ENCODE data around the gene MECP2.

The MECP2 gene

DNA sequence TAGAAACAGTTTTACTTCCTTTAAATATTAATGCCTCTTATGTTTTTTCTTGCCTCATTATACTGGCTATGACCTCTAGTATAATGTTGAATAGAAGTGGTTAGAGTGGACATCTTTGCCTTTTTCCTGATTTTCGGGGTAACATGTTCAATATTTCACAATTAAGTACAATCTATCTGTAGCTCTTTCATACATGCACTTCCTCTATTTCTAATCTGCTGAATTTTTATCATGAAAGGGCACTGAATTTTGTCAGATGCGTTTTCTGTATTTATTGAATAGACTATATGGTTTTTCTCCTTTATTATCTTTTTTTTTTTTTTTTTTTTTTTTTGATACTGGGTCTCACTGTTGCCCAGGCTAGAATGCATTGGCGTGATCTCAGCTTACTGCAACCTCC, 29.0 kb downstream of the MECP2 start:
- no peak overlapping the region for H3K4me3 ChIP-seq (replicated peaks in 1 of 2; ENCODE audit: low read depth in 2 of 2, low read length in 2 of 2)
- TF ChIP-seq, protein P1, sequence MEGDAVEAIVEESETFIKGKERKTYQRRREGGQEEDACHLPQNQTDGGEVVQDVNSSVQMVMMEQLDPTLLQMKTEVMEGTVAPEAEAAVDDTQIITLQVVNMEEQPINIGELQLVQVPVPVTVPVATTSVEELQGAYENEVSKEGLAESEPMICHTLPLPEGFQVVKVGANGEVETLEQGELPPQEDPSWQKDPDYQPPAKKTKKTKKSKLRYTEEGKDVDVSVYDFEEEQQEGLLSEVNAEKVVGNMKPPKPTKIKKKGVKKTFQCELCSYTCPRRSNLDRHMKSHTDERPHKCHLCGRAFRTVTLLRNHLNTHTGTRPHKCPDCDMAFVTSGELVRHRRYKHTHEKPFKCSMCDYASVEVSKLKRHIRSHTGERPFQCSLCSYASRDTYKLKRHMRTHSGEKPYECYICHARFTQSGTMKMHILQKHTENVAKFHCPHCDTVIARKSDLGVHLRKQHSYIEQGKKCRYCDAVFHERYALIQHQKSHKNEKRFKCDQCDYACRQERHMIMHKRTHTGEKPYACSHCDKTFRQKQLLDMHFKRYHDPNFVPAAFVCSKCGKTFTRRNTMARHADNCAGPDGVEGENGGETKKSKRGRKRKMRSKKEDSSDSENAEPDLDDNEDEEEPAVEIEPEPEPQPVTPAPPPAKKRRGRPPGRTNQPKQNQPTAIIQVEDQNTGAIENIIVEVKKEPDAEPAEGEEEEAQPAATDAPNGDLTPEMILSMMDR (IDR thresholded peaks at IDR 0.05; ENCODE audit: low read depth, low read length) = no peak
- no peak for DNase-seq (ENCODE audit: low read depth in 2 of 2)

DNA sequence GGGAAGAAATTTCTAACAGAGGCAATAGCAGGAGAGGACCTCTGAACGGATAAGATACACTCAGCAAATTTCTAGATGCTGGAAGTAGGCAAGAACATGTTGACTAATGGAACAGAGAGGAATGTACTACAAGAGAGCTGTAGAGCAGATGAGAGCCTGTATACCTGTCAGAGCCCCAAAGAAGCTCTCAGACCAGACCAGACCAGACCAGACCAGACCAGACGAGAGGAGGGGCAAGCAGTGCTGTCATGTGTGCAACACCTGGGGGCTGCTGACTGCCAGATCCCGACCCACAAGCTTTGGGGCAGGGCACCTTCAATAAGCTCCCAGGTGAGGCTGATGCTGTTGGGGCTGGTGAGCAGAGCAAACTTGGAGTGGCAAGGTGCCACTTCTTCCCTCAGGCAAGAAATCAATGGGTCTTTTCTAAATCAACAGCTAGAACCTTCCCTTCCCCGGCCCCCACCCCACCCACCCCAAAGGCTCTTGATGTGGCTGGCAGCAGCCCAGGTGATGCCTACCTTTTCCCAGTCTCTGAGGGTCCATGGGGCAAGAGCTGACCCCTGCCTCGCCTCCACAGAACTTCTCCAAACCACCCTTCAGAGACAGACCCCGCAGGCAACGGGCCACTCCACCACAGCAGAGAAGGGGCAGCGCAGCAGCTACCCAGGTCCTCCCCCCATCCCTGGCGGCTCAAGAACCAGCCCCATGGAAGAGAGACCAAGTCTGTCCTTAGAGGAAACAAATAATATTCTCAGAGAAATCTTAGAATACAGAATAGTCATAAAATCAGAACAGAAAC, 32.7 kb downstream of the MECP2 start:
- no peak for DNase-seq (ENCODE audit: low read depth in 2 of 2)
- TF ChIP-seq, protein P1 (IDR thresholded peaks at IDR 0.05; ENCODE audit: low read depth, low read length) = no peak
- no peak overlapping the region for H3K4me3 ChIP-seq (replicated peaks in 1 of 2; ENCODE audit: low read depth in 2 of 2, low read length in 2 of 2)

DNA sequence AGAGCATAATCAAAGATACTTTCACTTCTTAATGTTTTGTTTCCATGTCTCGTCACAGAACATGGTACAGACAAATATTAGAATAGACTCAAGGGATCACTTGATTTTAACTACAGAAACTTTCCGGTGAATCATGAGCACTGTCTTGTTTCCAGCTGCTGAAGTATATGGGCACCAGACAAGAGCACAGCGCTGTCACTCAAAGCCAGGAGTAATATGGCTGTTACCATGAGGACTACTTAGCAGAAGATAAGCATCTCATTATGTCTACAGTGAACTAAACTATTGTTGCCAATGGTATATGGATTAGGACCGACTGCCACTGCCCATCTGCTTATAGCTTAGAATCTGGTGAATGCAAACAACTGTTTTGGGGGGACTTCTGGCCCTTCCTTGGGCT, 34.3 kb downstream of the MECP2 start:
- TF ChIP-seq, protein P1 (IDR thresholded peaks at IDR 0.05; ENCODE audit: low read depth, low read length) = no peak
- H3K4me3 ChIP-seq (replicated peaks in 1 of 2; ENCODE audit: low read depth in 2 of 2, low read length in 2 of 2) = no peak overlapping the region
- no peak for DNase-seq (ENCODE audit: low read depth in 2 of 2)

DNA sequence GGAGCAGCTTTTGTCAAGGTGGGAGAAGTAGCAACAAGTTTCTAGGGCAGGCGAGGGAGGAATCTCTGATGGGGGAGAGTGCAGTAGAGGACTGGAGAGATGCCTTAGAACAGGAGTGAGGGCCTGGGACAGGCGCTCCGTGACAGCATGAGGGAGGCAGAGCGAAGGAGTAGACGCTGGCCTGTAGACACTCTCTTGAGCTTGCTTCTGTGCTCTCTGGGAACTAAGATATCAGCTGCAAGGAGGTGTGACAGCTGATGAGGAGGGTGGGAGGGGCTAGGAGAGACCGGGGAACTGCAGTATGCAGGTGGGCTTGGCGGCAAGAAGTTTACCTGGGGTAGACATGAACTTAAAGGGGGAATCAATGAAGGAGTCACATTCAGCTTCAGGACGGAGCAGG, 35.7 kb downstream of the MECP2 start:
- no peak overlapping the region for H3K4me3 ChIP-seq (replicated peaks in 1 of 2; ENCODE audit: low read depth in 2 of 2, low read length in 2 of 2)
- TF ChIP-seq, protein P1 (IDR thresholded peaks at IDR 0.05; ENCODE audit: low read depth, low read length) = no peak
- DNase-seq (ENCODE audit: low read depth in 2 of 2) = no peak

DNA sequence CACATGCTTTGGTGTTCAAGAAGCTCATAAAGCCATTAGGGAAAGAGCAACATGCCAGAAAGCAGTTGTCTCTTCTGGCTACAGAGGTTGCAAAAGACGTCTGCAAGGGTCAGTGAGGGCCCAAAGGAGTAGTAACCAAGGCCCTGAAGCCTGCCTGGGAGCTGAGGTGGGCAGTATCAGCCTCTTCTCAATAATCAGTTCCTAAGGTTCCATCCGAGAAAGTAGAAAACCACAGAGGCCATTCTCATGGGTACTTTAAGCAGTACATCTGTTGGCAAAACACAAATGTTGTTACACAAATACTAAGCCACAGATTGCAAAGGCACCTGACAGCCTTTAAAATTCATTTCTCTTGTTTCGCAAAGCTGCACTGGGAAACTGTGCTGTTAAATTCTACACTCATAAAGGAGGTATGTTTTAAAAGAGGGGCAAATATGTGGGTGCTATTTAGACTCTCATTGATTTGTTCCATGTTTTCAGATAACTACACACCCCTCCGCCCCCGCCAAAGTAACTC, 37.7 kb downstream of the MECP2 start:
- no peak for DNase-seq (ENCODE audit: low read depth in 2 of 2)
- TF ChIP-seq, protein P1 (IDR thresholded peaks at IDR 0.05; ENCODE audit: low read depth, low read length) = no peak
- H3K4me3 ChIP-seq (replicated peaks in 1 of 2; ENCODE audit: low read depth in 2 of 2, low read length in 2 of 2) = no peak overlapping the region

DNA sequence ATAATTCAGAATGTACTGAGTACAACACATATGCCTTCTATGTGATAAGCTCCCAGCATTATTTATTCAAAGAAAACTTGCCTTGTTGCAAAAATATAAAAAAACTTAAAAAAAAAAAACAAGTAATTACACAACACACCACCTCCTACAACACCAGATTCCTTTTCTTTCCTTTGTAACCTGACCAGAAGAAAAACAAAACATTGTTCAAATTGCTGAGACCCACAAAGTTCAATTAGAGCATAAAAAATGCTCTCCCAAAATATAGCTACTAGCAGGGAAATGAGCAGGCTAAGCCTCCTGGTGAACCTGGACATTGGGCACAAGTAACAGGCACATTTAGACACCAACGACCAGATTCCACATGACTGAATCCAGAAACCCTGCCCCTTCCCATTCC, 38.3 kb downstream of the MECP2 start:
- DNase-seq (ENCODE audit: low read depth in 2 of 2) = no peak
- TF ChIP-seq, protein P1 (IDR thresholded peaks at IDR 0.05; ENCODE audit: low read depth, low read length) = no peak
- H3K4me3 ChIP-seq (replicated peaks in 1 of 2; ENCODE audit: low read depth in 2 of 2, low read length in 2 of 2) = no peak overlapping the region
